GM21423 (cell line): Measurements from ENCODE around the gene ATP6V0C.

ENCODE experiments used
- ATAC-seq: cut with Tn5 transposase; IDR thresholded peaks from one replicate; pipeline ENCODE4 v1.9.1; 2021; ENCODE audit warnings: mild to moderate bottlenecking, moderate library complexity; ENCODE audit not compliant: unreplicated experiment

Gene ATP6V0C

GRCh38 chr16:2508722-2509400 lies 4.9 kb upstream of the ATP6V0C start:
- no peak for ATAC-seq

DNA sequence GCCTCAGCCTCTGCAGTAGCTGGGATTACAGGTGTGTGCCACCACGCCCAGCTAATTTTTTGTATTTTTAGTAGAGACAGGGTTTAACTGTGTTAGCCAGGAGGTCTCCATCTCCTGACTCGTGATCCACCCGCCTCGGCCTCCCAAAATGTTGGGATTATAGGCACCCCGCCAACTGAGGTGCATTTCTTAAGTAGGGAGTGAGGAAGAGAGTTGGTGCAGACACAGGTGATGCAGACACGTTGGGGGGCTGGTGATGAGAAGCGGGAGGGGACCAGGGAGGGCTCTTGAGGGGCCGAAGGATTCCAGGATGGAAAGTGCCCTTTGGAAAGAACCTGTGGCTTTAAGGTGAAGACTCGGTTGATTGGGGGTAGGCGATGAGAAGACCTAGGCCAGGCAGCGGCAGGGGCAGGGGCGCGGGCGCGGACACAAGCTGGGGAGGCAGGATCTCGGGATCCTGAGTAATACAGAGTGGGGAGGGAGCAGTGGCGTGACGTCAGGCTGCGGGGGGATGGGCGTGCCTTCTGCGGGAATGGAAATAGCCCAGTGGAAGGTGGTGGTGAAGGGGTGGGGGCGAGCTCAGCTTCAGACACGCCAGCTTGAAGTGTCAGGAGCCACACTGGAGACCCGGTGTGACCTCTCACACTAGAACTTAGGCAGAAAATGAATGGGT lies 2.5 kb upstream of the ATP6V0C start:
- ATAC-seq: no peak

GRCh38 chr16:2511996-2512734 lies 1.6 kb upstream of the ATP6V0C start:
- ATAC-seq: no peak

- peak; percentile 1 for ATAC-seq
Measured at GRCh38 chr16:2512735-2513404, 882 bp upstream of the ATP6V0C start.

DNA sequence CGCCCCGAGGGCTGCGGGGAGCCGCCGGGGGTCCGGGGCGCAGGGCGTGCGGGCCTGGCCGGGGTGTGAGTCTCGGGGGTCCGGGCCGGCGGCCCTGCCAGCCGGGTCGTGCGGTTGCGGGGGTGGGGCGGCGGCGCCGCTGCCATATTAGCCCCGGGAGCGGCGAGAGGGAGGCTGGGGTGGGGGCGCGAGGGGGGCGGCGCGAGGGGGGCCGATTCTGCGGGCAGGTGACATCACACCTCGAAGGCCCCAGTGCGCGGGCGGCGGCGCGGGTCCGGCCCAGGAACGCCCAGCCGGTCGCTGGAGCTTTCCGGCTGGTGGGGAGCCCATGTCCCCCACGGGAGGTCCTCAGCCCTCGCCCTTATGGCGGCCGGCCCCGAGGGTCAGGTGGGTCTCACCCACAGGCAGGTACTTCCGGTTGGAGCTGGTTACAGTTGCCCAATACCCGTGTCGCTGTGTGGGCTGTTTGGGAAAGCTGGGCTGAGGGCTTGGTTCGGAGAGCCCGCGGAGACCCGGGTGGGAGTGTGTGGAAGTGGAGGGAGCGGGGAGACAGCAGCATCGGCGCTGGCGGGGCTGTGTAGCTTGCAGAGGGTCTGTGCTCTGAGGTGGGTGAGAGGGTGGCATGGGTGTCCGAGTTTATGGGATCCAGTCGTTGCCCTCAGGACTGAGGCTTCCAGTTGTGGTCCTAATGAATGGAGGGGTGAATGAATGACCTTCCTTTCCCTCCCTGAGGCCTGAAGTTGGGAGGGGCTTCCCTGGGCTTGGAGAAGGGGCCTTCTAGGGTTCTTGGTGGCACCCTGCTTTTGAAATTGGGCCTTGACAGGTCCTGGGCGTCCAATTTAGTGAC lies 804 bp downstream of the ATP6V0C start:
- no peak for ATAC-seq

GRCh38 chr16:2515180-2515851 lies 1.6 kb downstream of the ATP6V0C start:
- no peak for ATAC-seq

DNA sequence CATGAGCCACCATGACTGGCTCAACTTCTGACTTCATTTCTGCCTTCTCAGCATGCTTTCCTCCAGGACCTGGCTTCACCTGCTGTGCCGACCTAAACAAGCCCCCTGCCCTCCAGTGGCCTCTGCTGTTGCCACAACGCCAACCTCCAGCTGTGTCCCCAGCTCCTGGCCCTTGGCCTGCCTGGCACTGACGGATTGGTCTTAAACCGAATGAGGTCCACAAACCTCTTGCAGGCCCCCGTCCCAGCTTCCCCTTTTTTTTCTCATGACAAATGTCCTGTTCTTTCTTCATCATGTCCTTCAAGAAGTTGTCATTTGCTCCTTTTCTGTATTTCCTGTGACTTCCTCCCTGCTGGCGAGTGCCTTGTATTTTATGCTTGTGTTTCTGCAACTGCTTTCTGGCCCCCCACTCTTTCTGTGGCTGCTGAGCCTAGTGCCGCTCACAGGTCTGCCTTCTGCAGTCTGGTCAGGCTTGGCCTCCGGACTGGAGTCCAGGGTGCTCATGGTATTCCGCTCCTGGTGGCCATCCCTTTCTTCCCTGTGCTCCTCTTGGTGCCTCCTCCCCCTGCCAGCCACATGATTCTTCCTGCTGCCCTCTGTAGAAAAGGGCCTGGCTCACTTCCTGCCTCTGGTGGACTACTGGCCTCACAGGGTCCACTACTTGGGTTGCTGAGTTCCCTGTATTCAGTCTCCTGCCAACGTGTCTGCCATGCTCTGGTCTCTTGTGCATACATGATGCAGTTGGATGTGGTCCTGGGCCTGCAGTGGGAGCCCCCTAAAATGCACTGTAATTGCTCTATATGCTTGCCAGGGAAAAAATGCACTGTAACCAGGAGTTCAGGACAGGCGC lies 2.9 kb downstream of the ATP6V0C start:
- no peak for ATAC-seq

GRCh38 chr16:2517954-2518605 lies 4.3 kb downstream of the ATP6V0C start:
- no peak for ATAC-seq

- no peak for ATAC-seq
Measured at GRCh38 chr16:2518823-2519710, 5.3 kb downstream of the ATP6V0C start.

DNA sequence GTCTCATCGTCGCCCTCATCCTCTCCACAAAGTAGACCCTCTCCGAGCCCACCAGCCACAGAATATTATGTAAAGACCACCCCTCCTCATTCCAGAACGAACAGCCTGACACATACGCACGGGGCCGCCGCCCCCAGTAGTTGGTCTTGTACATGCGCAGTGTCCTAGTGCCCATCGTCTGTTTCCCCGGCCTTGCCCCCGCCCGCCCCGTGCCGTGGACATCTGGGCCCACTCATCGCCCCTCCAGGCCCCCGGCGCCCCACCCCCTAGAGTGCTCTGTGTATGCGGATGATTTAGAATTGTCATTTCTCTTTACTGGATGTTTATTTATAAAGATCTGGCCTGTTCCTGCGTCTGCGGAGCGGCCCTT lies 5.9 kb downstream of the ATP6V0C start:
- no peak for ATAC-seq

GRCh38 chr16:2520097-2520783 lies 6.5 kb downstream of the ATP6V0C start, which contains the start of gene AMDHD2:
Gene AMDHD2, plus strand, starts transcription at chr16:2520371. Its CDS starts 88 bp downstream, at chr16:2520459.
- ATAC-seq: peak; percentile 54

GRCh38 chr16:2520784-2521531 lies 7.2 kb downstream of the ATP6V0C start:
- ATAC-seq: peak; percentile 17

GRCh38 chr16:2523801-2524231 lies 10.1 kb downstream of the ATP6V0C start:
- no peak for ATAC-seq

- no peak for ATAC-seq
Measured at GRCh38 chr16:2524339-2524938, 10.7 kb downstream of the ATP6V0C start.

GRCh38 chr16:2526135-2526534 lies 12.4 kb downstream of the ATP6V0C start:
- ATAC-seq: no peak
